SK-N-SH treated with all-trans-retinoic acid at 6 μM for 48 hours (cell line): ENCODE measurements around the gene ZDHHC8.

Experiments used
- ARNTL ChIP-seq: fragments of 450-650 bp; formaldehyde crosslinking; IDR thresholded peaks from 2 replicates; pipeline ENCODE4 v1.5.0; 2020; ENCODE audit warnings: low read depth, mild to moderate bottlenecking, moderate library complexity, borderline replicate concordance
- GLIS3 ChIP-seq: fragments of 250-450 bp; sonication (Bioruptor Pico); IDR thresholded peaks from 2 replicates; pipeline ENCODE4 v1.5.0; 2020; ENCODE audit warnings: mild to moderate bottlenecking, moderate library complexity
- PATZ1 ChIP-seq: fragments of 250-450 bp; sonication (Bioruptor Pico); IDR thresholded peaks from 2 replicates; pipeline ENCODE4 v1.8.0; 2020; ENCODE audit warnings: mild to moderate bottlenecking, moderate library complexity, borderline replicate concordance
- RARB ChIP-seq: fragments of 250-450 bp; sonication (Bioruptor Pico); IDR thresholded peaks from 2 replicates; pipeline ENCODE4 v1.8.0; 2021; ENCODE audit warnings: mild to moderate bottlenecking, moderate library complexity
- TOX ChIP-seq: fragments of 250-450 bp; sonication (Bioruptor Pico); IDR thresholded peaks from 2 replicates; pipeline ENCODE4 v1.8.0; 2021; ENCODE audit warnings: mild to moderate bottlenecking, moderate library complexity, borderline replicate concordance
- TSHZ2 ChIP-seq: fragments of 250-450 bp; sonication (Bioruptor Pico); IDR thresholded peaks from 2 replicates; pipeline ENCODE4 v1.5.0; 2020; ENCODE audit warnings: mild to moderate bottlenecking, moderate library complexity
- ZC3H10 ChIP-seq: fragments of 250-450 bp; sonication (Bioruptor Pico); IDR thresholded peaks from 2 replicates; pipeline ENCODE4 v1.5.1; 2021; ENCODE audit warnings: mild to moderate bottlenecking, moderate library complexity
- ZFP30 ChIP-seq: fragments of 450-650 bp; formaldehyde crosslinking; IDR thresholded peaks from 2 replicates; pipeline ENCODE4 v1.5.0; 2022; ENCODE audit warnings: mild to moderate bottlenecking, moderate library complexity
- TF ChIP-seq, protein P1 (sequence below): fragments of 250-450 bp; sonication (Bioruptor Pico); IDR thresholded peaks from 2 replicates; pipeline ENCODE4 v1.5.1; 2020; ENCODE audit warnings: low read depth, mild to moderate bottlenecking, moderate library complexity

DNA sequence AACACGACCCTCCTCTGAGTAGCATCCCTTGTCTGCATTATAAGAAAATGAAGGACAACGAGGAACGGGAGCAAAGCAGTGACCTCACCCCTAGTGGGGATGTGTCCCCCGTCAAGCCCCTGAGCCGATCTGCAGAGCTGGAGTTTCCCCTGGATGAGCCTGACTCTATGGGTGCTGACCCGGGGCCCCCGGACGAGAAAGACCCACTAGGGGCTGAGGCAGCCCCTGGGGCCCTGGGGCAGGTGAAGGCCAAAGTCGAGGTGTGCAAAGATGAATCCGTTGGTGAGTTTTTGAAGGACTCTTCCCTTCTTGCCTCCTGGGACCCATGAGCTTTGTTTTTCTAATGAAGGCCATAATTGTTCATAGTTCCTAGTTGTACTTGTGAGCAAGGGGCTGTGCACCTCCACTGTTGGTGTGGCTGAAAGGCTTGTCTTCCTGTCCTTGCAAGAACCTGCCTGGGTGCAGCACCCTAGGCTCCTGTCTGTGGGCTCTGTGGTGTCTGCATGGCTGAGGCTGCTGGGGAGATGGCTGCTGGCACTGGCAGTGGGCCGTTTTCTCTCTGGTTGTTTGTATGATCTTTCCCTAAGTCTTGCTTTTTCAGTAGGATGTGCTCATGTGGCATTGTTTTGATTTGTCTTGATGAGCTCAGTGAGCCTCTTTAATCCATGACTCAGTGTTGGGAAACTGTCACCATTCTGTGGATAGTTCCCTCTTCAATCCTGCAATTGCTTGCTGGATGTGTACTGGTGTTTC is 41.5 kb upstream of the ZDHHC8 start:
- TF ChIP-seq GLIS3 (CRISPR knock-in tag) (no peak), PATZ1 (CRISPR knock-in tag) (no peak), RARB (CRISPR knock-in tag) (no peak), TOX (CRISPR knock-in tag) (no peak), TSHZ2 (CRISPR knock-in tag) (no peak), ZFP30 (CRISPR knock-in tag) (no peak), ARNTL (CRISPR knock-in tag) (no peak), ZC3H10 (CRISPR knock-in tag) (no peak)
- TF ChIP-seq, protein P1, sequence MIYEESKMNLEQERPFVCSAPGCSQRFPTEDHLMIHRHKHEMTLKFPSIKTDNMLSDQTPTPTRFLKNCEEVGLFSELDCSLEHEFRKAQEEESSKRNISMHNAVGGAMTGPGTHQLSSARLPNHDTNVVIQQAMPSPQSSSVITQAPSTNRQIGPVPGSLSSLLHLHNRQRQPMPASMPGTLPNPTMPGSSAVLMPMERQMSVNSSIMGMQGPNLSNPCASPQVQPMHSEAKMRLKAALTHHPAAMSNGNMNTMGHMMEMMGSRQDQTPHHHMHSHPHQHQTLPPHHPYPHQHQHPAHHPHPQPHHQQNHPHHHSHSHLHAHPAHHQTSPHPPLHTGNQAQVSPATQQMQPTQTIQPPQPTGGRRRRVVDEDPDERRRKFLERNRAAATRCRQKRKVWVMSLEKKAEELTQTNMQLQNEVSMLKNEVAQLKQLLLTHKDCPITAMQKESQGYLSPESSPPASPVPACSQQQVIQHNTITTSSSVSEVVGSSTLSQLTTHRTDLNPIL = no peak
